Mucosa of stomach (tissue), 1 donor: Measurements from ENCODE around the gene SFXN5.

Experiments used
- H3K27me3 ChIP-seq: one replicate; pipeline ENCODE4 v1.7.0; 2013; ENCODE audit warnings: mild to moderate bottlenecking, low read length; ENCODE audit not compliant: control insufficient read depth, insufficient read depth
- H3K36me3 ChIP-seq: one replicate; pipeline ENCODE4 v1.7.0; 2013; ENCODE audit warnings: low read length; ENCODE audit not compliant: control insufficient read depth, insufficient read depth
- H3K4me1 ChIP-seq: one replicate; pipeline ENCODE4 v1.7.0; 2013; ENCODE audit warnings: mild to moderate bottlenecking, low read length; ENCODE audit not compliant: control insufficient read depth, insufficient read depth
- H3K4me3 ChIP-seq: one replicate; pipeline ENCODE4 v1.7.0; 2013; ENCODE audit warnings: low read length
- H3K9ac ChIP-seq: one replicate; pipeline ENCODE4 v1.7.0; 2013; ENCODE audit warnings: mild to moderate bottlenecking, low read length, moderate library complexity
- H3K9me3 ChIP-seq: one replicate; pipeline ENCODE4 v1.7.0; 2013; ENCODE audit warnings: mild to moderate bottlenecking, low read length, moderate library complexity; ENCODE audit not compliant: control insufficient read depth
- donor health status: Pancreatic carcinoma.

The SFXN5 gene

DNA sequence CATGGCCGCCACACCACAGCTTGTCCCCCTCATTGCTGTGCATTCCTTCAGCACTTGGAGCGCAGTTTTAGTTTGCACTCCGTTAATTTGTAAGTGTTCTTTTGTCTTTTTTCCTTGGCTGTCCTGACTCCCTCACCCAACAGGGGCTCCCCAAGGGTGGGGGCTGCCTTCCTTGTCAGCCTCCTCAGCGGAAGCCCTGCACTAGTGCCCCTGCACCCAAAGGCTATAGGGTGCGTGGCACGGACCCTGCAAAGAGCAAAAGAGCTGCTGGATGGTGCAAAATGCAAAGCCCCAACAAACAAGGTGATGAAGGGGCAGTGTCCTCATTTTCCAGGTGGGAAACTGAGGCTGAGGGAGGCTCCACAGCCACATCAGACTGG, 107.4 kb downstream of the SFXN5 start:
- Histone ChIP-seq H3K27me3 (no peaks in the 10 kb centered on the region), H3K4me3 (no peak overlapping the region), H3K36me3 (no peaks in the 10 kb centered on the region), H3K9ac (no peak overlapping the region), H3K4me1 (no peaks in the 10 kb centered on the region), H3K9me3 (no peaks in the 10 kb centered on the region)

DNA sequence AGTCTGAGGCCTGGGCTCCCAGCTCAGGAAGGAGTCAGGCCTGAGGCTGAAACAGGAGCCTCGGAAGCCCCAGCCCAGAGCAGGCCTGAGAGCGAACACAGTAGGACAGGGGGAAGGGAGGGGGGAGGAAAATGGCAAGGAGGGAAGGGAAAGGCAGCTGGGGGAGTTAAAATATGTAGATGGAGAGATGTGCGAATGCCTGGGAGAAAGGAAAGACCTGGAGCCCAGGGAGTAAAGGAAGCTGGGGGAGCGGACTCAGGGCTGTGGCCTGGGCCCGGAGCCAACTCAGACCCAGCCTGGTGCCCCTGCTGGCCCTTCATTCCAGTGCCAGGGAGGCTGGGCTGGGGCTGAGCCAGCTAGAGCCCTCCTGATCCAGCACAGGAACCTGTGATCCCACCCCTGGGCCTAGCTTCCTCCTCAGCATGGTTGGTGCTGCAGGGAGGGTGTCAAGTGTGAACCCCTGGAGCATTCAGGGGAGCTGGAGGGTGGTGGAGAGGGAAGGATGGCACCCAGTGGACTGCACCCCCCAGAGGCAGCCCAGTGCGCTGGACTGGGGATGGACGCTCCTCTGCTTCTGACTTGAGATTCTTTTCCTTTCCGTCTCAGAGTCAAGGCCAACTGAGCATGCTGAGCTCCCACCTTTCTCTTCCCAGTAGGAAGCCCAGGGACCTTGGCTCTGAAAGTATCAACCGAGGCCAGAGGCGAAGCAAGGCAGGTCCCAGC, 107.9 kb downstream of the SFXN5 start:
- Histone ChIP-seq H3K4me3 (no peak overlapping the region), H3K9me3 (no peaks in the 10 kb centered on the region), H3K27me3 (no peaks in the 10 kb centered on the region), H3K4me1 (no peaks in the 10 kb centered on the region), H3K9ac (no peak overlapping the region), H3K36me3 (no peaks in the 10 kb centered on the region)

DNA sequence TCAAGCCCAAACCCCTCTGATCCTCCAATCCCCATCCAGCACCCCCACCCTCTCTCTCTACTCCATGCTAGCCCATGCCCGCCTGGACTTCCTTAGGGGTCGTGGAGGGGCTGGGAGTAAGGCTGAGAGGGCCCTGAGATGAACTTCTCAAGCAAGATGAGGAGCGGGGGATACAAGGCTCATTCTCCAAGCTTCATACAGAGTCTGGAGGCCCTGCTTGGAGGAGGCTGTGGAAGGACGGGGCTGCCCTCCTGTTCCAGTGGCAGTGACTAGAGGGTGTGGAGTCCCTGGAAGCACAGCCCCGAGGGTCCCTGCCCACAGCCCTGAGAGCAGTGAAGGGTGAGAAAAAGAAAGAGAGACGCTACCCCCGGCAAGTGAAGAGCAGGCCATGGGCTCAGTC, 108.6 kb downstream of the SFXN5 start:
- no peaks in the 10 kb centered on the region for H3K27me3 ChIP-seq
- no peaks in the 10 kb centered on the region for H3K9me3 ChIP-seq
- H3K4me1 ChIP-seq = no peaks in the 10 kb centered on the region
- no peak overlapping the region for H3K4me3 ChIP-seq
- H3K9ac ChIP-seq = no peak overlapping the region
- no peaks in the 10 kb centered on the region for H3K36me3 ChIP-seq

DNA sequence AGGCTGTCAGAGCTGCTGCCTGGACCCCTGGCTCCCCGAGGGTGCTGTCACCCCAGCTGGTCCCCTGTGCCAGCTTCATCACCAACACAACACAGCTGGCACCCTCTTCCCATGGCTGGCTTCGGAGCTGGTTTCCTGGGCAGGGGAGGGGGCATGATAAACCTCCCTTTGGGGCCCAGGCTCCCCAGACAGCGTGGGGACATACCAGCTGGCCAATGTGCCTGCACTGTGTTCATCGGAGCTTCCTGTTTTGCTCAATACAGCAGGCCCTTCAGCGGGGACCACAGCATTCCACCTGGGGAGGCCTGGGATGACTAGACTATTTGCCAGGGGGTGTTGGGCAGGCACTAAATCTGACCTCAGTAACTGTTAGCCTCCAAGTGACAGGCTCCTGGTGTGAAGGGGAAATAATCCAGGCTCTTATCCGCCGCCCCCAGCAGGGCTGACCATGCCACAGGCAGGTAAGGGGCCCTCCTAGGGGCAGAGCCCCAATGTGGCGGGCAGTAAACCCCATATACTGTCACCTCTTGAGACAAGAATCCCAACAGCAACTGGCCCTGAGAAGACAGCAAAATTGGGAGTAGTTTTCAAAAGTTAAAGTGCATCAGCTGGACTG, 109.6 kb downstream of the SFXN5 start:
- no peak overlapping the region for H3K9ac ChIP-seq
- H3K4me3 ChIP-seq = no peak overlapping the region
- H3K27me3 ChIP-seq = no peaks in the 10 kb centered on the region
- no peaks in the 10 kb centered on the region for H3K36me3 ChIP-seq
- H3K9me3 ChIP-seq = no peaks in the 10 kb centered on the region
- no peaks in the 10 kb centered on the region for H3K4me1 ChIP-seq

DNA sequence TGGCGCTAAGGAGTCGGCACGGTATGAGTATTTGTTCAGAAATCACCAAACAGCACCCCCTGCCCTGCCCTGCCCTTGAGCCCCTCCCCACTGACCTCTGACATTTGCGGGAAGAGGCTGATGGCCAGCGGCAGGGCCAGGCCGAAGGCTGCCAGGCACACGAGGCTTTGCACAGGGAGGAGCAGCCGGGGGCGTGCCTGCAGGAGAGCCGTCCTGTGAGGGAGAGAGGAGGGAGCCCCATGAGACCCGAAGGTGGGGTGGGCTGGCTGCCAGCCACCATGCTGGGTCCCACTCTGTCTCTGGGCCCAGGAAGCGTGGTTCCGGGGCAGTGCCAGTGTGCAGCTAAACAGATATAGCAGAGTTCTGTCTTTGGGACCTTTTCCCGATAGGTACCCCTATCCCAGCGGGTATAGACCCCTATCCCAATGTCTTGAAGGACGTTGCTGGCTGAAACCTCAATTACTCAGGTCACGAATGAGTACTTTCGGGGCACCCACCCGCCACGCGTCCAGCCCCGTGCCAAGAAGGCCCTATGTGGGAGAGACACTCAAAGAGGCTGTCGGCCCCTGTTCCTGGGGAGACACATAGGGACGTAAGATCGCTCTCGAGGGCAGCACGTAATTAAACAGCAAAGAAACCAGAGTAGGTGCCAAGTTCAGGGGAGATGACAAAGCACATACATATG, 110.3 kb downstream of the SFXN5 start:
- Histone ChIP-seq H3K4me3 (no peak overlapping the region), H3K9ac (no peak overlapping the region), H3K4me1 (no peaks in the 10 kb centered on the region), H3K36me3 (no peaks in the 10 kb centered on the region), H3K9me3 (no peaks in the 10 kb centered on the region), H3K27me3 (no peaks in the 10 kb centered on the region)

DNA sequence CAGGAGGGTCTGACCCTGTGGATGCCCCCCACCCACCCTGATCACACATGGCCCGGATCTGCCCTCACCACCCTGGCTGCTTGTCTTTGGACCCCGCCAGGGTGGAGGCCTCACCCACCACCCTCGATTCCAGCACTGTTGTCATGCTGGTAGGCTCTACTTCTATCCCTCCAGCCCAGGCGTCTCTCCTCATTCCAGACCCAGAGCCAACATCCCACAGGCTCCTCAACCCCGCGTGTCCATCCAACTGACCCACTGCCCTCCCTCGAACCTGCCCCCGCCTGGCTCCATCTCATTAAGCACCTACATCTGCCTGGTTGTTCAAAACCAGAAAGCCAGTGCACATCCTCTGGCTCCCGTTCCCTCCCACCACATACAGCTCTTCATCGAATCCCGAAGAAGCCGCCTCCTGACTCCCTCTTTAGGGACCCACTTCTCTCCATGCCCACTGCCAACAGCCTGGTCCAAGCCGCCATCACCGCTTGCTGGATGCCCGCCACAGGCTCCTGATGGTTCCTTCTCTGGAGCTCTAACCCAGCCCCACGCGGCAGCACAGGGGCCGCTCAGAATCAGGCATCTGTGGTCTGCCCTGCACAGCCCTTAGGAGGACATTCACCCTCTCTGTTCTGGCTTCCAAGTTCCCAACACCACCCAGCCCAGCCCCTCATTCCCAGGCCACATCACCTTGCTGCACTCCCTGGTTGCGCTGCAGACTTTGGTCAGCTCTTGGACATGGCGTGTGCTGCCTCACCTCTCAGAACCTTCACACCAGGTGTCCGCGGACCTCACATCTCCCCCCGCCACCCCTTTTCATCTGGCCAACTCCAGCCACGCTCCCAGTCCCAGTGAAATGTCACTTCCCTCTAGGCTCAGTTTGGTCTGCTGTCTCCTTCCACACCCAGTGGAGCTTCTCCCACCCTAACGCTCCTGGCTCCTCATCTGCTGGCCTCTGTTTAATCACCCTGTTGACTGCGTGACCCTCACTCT, 111.2 kb downstream of the SFXN5 start:
- H3K27me3 ChIP-seq = no peaks in the 10 kb centered on the region
- no peaks in the 10 kb centered on the region for H3K36me3 ChIP-seq
- H3K9me3 ChIP-seq = no peaks in the 10 kb centered on the region
- no peak overlapping the region for H3K4me3 ChIP-seq
- H3K9ac ChIP-seq = no peak overlapping the region
- no peaks in the 10 kb centered on the region for H3K4me1 ChIP-seq

DNA sequence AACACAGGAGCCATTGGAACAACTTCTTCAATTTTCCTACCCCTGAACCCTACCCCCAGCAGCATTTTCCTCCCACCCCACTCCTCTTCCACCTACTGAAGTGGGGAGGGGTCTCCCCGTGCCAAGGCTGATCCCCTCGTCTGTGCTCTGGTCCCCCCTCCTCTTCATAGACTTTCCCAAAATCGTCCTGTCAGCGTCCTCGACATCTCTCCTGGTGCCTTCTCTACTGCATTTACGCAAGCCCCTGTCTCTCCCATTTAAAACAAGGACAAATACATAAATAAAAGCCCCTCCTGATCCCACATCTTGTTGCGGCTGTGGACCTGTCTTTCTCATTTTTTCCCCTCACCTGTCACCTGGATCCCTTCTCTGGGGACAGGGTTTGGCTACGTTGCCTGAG, 112.0 kb downstream of the SFXN5 start:
- Histone ChIP-seq H3K4me1 (no peaks in the 10 kb centered on the region), H3K36me3 (no peaks in the 10 kb centered on the region)

DNA sequence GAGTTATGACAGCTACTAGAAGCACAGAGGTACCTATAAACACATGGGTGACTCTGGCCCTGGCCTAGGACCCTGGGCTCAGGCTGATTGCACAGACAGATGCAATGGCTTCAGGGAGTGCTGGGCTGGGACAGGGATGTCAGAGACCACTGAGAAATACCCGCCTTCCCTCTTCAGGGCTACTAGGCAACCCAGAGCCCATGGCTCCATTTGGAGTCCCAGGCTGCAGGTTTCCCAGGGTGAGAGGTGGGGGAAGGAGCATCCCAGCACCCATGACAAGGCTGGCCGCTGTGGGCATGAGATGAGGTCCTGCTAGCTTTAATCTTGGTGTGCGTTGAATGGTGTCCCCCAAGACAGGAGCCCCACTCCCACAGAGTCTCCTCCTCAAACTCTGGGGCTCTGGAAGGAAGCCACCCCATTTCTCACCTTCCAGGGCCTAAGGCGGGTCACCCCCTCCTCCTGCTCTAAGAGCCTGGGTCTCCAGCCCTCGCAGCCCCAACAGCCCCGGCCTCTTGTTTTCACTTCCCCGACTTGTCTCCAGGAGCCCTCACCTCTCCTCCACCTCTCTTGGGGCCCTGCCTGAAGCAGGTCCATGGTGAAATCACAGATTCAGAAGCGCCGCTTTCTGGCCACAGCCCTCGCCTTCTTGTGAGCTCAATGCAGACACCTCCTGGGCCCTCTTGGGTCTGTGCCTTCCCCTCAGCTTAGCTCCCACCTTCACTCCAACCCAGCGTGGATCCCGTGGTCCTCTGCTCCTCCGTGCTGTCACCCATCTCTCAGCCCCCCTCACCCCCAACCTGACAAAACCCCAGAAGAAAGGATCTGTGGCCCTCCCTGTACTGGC, 112.7 kb downstream of the SFXN5 start:
- H3K4me1 ChIP-seq = no peaks in the 10 kb centered on the region
- no peaks in the 10 kb centered on the region for H3K27me3 ChIP-seq
- no peak overlapping the region for H3K9ac ChIP-seq
- no peak overlapping the region for H3K4me3 ChIP-seq
- no peaks in the 10 kb centered on the region for H3K36me3 ChIP-seq
- H3K9me3 ChIP-seq = no peaks in the 10 kb centered on the region

More for the DNA sequence above, 112.0 kb downstream of the SFXN5 start:
- Histone ChIP-seq H3K9me3 (no peaks in the 10 kb centered on the region), H3K4me3 (no peak overlapping the region), H3K9ac (no peak overlapping the region), H3K27me3 (no peaks in the 10 kb centered on the region)

DNA sequence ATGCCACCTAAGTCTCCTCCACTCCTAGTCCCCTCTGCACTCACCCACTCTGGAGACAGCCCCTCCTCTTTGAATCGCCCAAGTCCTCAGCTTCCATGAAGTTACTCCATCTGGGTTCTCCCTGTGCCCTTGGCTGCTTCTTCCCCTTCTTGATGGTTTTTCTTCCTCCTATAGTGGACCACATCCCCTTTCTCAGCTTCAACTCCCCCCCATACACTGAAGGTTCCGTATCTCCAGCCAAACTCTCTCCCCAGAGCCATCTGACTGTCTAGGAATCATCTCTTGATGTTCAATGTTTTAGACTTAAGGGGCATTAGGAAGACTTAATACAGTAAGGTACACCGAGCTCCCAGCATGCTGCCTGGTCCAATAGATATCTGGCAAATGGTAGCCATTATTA, 114.6 kb downstream of the SFXN5 start:
- Histone ChIP-seq H3K27me3 (no peaks in the 10 kb centered on the region), H3K4me1 (no peaks in the 10 kb centered on the region), H3K36me3 (no peaks in the 10 kb centered on the region), H3K9ac (no peak overlapping the region), H3K4me3 (no peak overlapping the region), H3K9me3 (no peaks in the 10 kb centered on the region)

DNA sequence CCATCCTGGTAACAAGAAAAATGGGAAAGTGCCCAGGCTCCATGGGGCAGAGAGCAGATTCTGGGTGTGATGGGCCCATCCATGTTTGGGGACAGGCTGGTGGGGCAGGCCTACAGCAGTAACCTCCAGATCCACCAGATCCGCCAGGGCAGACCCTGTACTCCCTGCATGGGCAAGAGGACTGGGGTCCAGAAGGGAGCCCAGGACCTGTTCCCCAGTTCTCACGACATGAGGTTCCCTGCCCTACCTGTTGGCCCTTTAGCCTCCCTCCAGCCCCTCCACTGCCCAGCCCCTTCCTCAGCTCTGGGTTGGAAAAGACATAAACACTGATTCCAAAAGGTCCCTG, 115.5 kb downstream of the SFXN5 start:
- H3K27me3 ChIP-seq = no peaks in the 10 kb centered on the region
- H3K9ac ChIP-seq = no peak overlapping the region

More for the DNA sequence above, 115.5 kb downstream of the SFXN5 start:
- H3K36me3 ChIP-seq = no peaks in the 10 kb centered on the region
- H3K4me1 ChIP-seq = no peaks in the 10 kb centered on the region
- no peaks in the 10 kb centered on the region for H3K9me3 ChIP-seq
- no peak overlapping the region for H3K4me3 ChIP-seq
